ENCODE data around the gene SRP19.

GRCh38 chr5:112866739-112867138, 5.7 kb downstream of the SRP19 start:
- TF ChIP-seq CTCF (conservative IDR thresholded peaks at IDR 0.05) (no peak), ZFX (IDR thresholded peaks at IDR 0.05) (no peak)
